HG02973 (cell line): ENCODE results near the gene CARMIL1.

ENCODE experiments used
- ATAC-seq: cut with Tn5 transposase; IDR thresholded peaks from one replicate; pipeline ENCODE4 v1.9.1; 2021; ENCODE audit warnings: moderate library complexity; ENCODE audit not compliant: unreplicated experiment

CARMIL1 gene

GRCh38 chr6:25599516-25600085 is 320.4 kb downstream of the CARMIL1 start:
- ATAC-seq = no peak

GRCh38 chr6:25601800-25602673 is 322.9 kb downstream of the CARMIL1 start:
- no peak for ATAC-seq

- no peak for ATAC-seq
Observed at GRCh38 chr6:25602674-25602982, 323.5 kb downstream of the CARMIL1 start.

- no peak for ATAC-seq
Observed at GRCh38 chr6:25603251-25603650, 324.1 kb downstream of the CARMIL1 start.

GRCh38 chr6:25606151-25606550 is 327.0 kb downstream of the CARMIL1 start:
- ATAC-seq = no peak

- ATAC-seq = no peak
Observed at GRCh38 chr6:25608558-25609174, 329.5 kb downstream of the CARMIL1 start.

- no peak for ATAC-seq
Observed at GRCh38 chr6:25612666-25613065, 333.5 kb downstream of the CARMIL1 start.

GRCh38 chr6:25613415-25613814 is 334.2 kb downstream of the CARMIL1 start:
- ATAC-seq = no peak

- ATAC-seq = no peak
Observed at GRCh38 chr6:25614052-25614451, 334.9 kb downstream of the CARMIL1 start.

- no peak for ATAC-seq
Observed at GRCh38 chr6:25615471-25615870, 336.3 kb downstream of the CARMIL1 start.

- no peak for ATAC-seq
Observed at GRCh38 chr6:25617997-25618396, 338.8 kb downstream of the CARMIL1 start.

- no peak for ATAC-seq
Observed at GRCh38 chr6:25619217-25619616, 340.0 kb downstream of the CARMIL1 start.

- ATAC-seq = no peak
Observed at GRCh38 chr6:25620391-25620790, 341.2 kb downstream of the CARMIL1 start.

- no peak for ATAC-seq
Observed at GRCh38 chr6:25623065-25623464, 343.9 kb downstream of the CARMIL1 start.

GRCh38 chr6:25623879-25624278 is 344.7 kb downstream of the CARMIL1 start:
- no peak for ATAC-seq

- ATAC-seq = no peak
Observed at GRCh38 chr6:25627001-25627400, 347.8 kb downstream of the CARMIL1 start.

- no peak for ATAC-seq
Observed at GRCh38 chr6:25628471-25629197, 349.5 kb downstream of the CARMIL1 start.

GRCh38 chr6:25629198-25629576 is 350.0 kb downstream of the CARMIL1 start:
- ATAC-seq = no peak

- no peak for ATAC-seq
Observed at GRCh38 chr6:25630508-25631278, 351.5 kb downstream of the CARMIL1 start.

GRCh38 chr6:25635886-25636317 is 356.7 kb downstream of the CARMIL1 start:
- ATAC-seq = no peak

- no peak for ATAC-seq
Observed at GRCh38 chr6:25637211-25637610, 358.0 kb downstream of the CARMIL1 start.
